Fibroblast of pulmonary artery (primary cell): Measurements from ENCODE around the gene OTP.

Experiments
- DNase-seq: peaks from one replicate; pipeline ENCODE4 v3.0.0-alpha.2; 2010; ENCODE audit warnings: low read depth
- H3K4me3 ChIP-seq: replicated peaks from 2 replicates; pipeline ENCODE4 v1.5.1; 2011; ENCODE audit warnings: low read depth, mild to moderate bottlenecking, control low read depth, low read length, moderate library complexity
- TF ChIP-seq, protein P1 (sequence below): IDR thresholded peaks from 2 replicates; pipeline ENCODE4 v1.5.1; 2011; ENCODE audit warnings: mild to moderate bottlenecking, control low read depth, low read length, inconsistent platforms; ENCODE audit errors: missing control alignments

The OTP gene

GRCh38 chr5:77637998-77638762, at the start of gene OTP:
Gene OTP, minus strand, starts transcription at chr5:77638713. Its CDS starts 164 bp downstream, at chr5:77638549.
- TF ChIP-seq, protein P1, sequence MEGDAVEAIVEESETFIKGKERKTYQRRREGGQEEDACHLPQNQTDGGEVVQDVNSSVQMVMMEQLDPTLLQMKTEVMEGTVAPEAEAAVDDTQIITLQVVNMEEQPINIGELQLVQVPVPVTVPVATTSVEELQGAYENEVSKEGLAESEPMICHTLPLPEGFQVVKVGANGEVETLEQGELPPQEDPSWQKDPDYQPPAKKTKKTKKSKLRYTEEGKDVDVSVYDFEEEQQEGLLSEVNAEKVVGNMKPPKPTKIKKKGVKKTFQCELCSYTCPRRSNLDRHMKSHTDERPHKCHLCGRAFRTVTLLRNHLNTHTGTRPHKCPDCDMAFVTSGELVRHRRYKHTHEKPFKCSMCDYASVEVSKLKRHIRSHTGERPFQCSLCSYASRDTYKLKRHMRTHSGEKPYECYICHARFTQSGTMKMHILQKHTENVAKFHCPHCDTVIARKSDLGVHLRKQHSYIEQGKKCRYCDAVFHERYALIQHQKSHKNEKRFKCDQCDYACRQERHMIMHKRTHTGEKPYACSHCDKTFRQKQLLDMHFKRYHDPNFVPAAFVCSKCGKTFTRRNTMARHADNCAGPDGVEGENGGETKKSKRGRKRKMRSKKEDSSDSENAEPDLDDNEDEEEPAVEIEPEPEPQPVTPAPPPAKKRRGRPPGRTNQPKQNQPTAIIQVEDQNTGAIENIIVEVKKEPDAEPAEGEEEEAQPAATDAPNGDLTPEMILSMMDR, result no peak
- DNase-seq, result no peak
- no peak within 1 kb of the TSS for H3K4me3 ChIP-seq

GRCh38 chr5:77683171-77683732, 44.7 kb upstream of the OTP start:
- no peak overlapping the region for H3K4me3 ChIP-seq
- DNase-seq, result no peak
- TF ChIP-seq, protein P1, result no peak

GRCh38 chr5:77670526-77670925, 32.0 kb upstream of the OTP start:
- TF ChIP-seq, protein P1, result no peak
- no peak overlapping the region for H3K4me3 ChIP-seq
- DNase-seq, result no peak

DNA sequence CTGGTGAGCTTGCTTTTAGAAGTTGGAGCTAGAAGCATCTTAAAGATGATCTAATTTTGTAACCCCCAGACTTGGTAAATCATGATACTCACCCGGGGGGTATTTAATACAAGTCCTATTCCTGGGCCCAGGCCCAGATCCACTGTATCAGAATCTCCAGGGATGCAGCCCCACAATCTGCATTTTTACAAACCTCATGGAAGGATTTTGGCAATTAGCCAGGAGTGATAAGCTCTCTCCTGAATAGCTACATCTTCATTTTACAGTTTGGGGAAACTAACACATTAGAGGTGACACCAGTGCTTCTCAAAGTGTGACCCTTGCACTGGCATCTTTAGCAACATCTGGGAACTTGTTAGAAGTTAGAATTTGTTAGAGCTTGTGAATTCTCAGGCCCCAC, 31.2 kb upstream of the OTP start:
- TF ChIP-seq, protein P1, result no peak
- DNase-seq, result no peak
- H3K4me3 ChIP-seq, result no peak overlapping the region

DNA sequence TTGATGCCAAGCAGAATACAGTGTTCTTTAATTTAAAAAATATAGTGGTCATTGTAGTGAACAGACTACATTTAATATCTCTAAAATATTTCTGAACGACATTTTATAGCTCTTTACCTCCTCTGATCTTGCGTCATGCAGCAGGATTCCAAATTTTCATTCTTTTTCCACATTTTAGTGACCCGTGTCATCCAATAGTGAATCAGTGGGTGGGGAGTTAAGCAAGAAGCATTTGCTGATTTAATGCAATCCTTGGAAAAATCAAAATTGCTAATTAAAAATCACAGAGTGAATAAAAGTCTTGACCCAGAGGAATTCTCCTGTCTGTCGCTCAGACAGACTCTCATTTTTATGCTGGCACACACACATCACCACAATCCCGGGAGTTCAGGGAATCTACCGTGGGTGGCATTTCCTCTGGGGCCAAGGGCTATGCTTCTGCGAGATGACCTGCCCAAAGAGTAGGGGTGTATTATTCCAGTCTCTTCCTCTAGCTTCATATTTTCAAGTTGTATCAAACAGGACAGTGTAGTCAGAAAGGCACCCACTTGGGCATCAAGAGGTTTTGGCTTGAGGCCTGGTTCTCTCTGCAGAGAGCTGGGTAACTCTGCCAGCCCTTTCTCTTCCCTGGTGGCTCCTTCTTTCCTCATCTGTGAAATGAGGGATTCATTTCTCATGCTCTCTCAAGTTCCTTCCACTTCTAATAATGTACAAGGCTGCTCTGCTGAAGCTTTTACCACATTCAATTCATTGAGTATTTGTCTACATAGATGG, 24.8 kb upstream of the OTP start:
- no peak for DNase-seq

DNA sequence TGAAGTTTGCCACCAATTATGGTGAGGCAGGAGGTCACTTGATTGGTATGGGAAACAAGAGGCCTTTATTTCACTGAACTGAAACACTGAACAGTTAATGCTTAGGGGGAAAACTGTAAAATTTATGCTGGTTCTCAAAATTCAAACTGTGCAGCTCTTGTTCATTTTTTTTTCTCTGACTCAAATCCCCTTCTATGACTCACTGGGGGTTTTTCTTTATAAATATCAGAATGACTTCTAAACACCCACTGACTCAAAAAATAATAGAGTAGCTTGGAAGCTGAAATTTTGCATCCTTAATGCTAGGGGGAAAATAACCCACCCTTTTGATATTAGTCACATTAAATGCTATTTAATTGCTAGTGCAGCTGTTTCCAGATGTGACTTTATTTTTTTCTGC, 24.1 kb upstream of the OTP start:
- no peak for DNase-seq
- no peak overlapping the region for H3K4me3 ChIP-seq
- TF ChIP-seq, protein P1, result no peak

More for the DNA sequence above, 24.8 kb upstream of the OTP start:
- H3K4me3 ChIP-seq, result no peak overlapping the region
- TF ChIP-seq, protein P1, result no peak
